ENCODE data around the gene MMP25. TPM values are rescaled to one million over a fixed set of nuclear protein-coding genes. Genes with fewer than 3 reads are reported as not detected.

MMP25 gene
- total RNA-seq, 3 donors from 2014 or later (not counting 1 experiment from before 2014, with no cell fraction given): 2.0 to 62.2 (median 5.6) TPM

DNA sequence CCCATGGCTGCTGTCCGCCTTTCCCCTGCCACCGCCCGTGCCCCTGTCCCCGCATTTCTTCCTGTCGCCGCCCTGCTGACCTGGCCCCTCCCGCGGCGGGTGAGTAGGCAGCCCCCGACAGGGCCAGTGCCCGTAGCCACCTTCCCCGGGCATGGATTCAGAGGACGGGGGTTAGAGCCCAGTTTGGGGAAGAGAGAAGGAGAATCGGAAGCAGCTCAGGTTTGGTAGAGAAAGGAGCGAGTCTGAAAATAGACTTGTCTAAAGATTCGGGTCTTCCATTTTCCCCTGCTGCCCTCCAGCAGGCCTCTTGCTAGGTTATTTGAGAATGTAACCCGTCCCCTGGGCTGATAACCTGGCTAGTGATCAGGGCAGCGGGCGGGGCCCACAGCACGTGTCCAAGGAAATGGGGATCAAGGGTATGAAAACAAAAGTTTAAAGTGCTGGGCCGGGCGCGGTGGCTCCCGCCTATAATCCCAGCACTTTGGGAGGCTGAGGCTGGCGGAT is 41.5 kb upstream of the MMP25 start:
- no peak for ATAC-seq
- no peak overlapping the region for H3K27ac Mint-ChIP-seq
- H3K36me3 Mint-ChIP-seq: no peaks in the 10 kb centered on the region
- peaks cover 34% of the 10 kb centered on the region for H3K4me1 ChIP-seq (ENCODE audit: control insufficient read depth, insufficient read depth, low read length)
- WGBS (ENCODE audit: insufficient coverage): 21% methylated on average over 24 of the region's 25 CpGs
- H3K4me3 Mint-ChIP-seq: peak overlapping the region; percentile 78
- peak in 1 of 2 donors; percentile 28 for DNase-seq
- H3K36me3 ChIP-seq (ENCODE audit: control insufficient read depth, insufficient read depth, low read length): no peaks in the 10 kb centered on the region
- H3K4me3 ChIP-seq (ENCODE audit: low read length): peak overlapping the region; percentile 3
- H3K27me3 ChIP-seq (ENCODE audit: control insufficient read depth, insufficient read depth, low read length): no peaks in the 10 kb centered on the region
- no peak overlapping the region for H3K27ac ChIP-seq (ENCODE audit: low read length)
- no peaks in the 10 kb centered on the region for H3K9me3 ChIP-seq (ENCODE audit: control insufficient read depth, insufficient read depth, low read length)
- intact Hi-C loops (cut with micrococcal nuclease): loop anchor here (2.0 kb wide), 1 partner anchor 24 kb away; no protein-coding TSS in a partner anchor
- no peaks in the 10 kb centered on the region for H3K9me3 Mint-ChIP-seq
- H3K27me3 Mint-ChIP-seq (ENCODE audit: low read depth in 2 of 2): peaks cover 0 to 3% of the 10 kb centered on the region in 2 donors
- TF ChIP-seq, protein P1, sequence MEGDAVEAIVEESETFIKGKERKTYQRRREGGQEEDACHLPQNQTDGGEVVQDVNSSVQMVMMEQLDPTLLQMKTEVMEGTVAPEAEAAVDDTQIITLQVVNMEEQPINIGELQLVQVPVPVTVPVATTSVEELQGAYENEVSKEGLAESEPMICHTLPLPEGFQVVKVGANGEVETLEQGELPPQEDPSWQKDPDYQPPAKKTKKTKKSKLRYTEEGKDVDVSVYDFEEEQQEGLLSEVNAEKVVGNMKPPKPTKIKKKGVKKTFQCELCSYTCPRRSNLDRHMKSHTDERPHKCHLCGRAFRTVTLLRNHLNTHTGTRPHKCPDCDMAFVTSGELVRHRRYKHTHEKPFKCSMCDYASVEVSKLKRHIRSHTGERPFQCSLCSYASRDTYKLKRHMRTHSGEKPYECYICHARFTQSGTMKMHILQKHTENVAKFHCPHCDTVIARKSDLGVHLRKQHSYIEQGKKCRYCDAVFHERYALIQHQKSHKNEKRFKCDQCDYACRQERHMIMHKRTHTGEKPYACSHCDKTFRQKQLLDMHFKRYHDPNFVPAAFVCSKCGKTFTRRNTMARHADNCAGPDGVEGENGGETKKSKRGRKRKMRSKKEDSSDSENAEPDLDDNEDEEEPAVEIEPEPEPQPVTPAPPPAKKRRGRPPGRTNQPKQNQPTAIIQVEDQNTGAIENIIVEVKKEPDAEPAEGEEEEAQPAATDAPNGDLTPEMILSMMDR (IDR thresholded peaks at IDR 0.05): no peak
- peaks cover 5 to 25% of the 10 kb centered on the region in 2 donors for H3K4me1 Mint-ChIP-seq

DNA sequence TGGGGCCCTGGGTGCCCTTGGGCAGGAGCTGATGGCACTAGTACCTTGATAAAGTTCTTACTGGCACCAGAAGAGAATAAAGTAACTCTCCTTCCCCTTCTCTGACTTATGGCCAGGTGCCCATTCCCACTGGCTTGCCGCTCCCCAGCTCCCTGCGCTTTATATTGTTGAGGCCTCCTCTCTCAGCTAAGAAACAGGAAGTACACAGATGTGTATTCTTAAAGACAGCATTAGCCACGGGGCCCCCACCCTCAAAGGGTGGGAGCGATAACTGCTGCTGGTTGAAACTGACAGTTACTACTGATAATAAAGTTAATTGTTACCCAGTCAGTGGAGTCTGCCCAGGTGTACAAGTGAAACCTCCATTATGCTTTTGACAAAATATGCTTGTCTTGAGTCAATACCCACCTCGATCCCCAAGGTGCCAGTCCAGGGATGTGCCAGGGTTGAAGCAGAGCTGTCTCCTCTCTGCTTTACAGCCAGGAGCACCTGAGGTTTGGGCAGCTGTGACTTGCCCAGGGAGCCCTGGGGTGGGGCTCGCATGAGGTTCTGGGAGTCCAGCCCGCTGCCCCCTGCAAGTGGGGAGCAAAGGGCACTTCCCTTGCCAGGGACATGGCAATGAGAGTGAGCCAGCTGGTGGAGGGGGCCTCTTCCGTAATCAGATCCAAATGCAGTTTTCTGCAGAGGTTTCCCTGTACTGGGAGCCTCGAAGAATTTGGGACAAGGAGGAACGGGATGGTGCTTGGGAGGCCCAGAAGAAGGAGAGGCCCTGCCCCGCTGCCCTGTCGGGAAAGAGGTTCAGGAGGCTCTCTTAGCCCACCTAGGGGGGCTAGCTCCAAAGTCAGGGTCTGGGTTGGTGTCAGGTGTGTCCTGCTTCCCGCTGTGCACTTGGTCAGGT is 39.1 kb upstream of the MMP25 start:
- peaks cover 0 to 3% of the 10 kb centered on the region in 2 donors for H3K27me3 Mint-ChIP-seq (ENCODE audit: low read depth in 2 of 2)
- H3K27ac Mint-ChIP-seq: no peak overlapping the region
- ATAC-seq (no peak), DNase-seq (peak in 1 of 2 donors; percentile 18)
- Histone ChIP-seq H3K4me1 (ENCODE audit: control insufficient read depth, insufficient read depth, low read length) (peaks cover 34% of the 10 kb centered on the region), H3K27ac (ENCODE audit: low read length) (no peak overlapping the region), H3K9me3 (ENCODE audit: control insufficient read depth, insufficient read depth, low read length) (no peaks in the 10 kb centered on the region), H3K4me3 (ENCODE audit: low read length) (no peak overlapping the region), H3K36me3 (ENCODE audit: control insufficient read depth, insufficient read depth, low read length) (no peaks in the 10 kb centered on the region), H3K27me3 (ENCODE audit: control insufficient read depth, insufficient read depth, low read length) (no peaks in the 10 kb centered on the region)
- no peaks in the 10 kb centered on the region for H3K9me3 Mint-ChIP-seq
- no peaks in the 10 kb centered on the region for H3K36me3 Mint-ChIP-seq
- TF ChIP-seq, protein P1 (IDR thresholded peaks at IDR 0.05): no peak
- intact Hi-C loops (cut with micrococcal nuclease): no loop called here
- peak overlapping the region; percentile 59 for H3K4me3 Mint-ChIP-seq
- 39% methylated on average over 13 of the region's 13 CpGs for WGBS (ENCODE audit: insufficient coverage)
- peaks cover 5 to 25% of the 10 kb centered on the region in 2 donors for H3K4me1 Mint-ChIP-seq

- Histone ChIP-seq H3K27ac (ENCODE audit: low read length) (no peak overlapping the region), H3K4me1 (ENCODE audit: control insufficient read depth, insufficient read depth, low read length) (peaks cover 34% of the 10 kb centered on the region), H3K36me3 (ENCODE audit: control insufficient read depth, insufficient read depth, low read length) (no peaks in the 10 kb centered on the region), H3K27me3 (ENCODE audit: control insufficient read depth, insufficient read depth, low read length) (no peaks in the 10 kb centered on the region), H3K9me3 (ENCODE audit: control insufficient read depth, insufficient read depth, low read length) (no peaks in the 10 kb centered on the region), H3K4me3 (ENCODE audit: low read length) (no peak overlapping the region)
- Mint-ChIP-seq H3K36me3 (no peaks in the 10 kb centered on the region), H3K27ac (no peak overlapping the region), H3K4me1 (peaks cover 5 to 25% of the 10 kb centered on the region in 2 donors), H3K4me3 (no peak overlapping the region), H3K9me3 (no peaks in the 10 kb centered on the region), H3K27me3 (ENCODE audit: low read depth in 2 of 2) (peaks cover 0 to 3% of the 10 kb centered on the region in 2 donors)
- DNase-seq: peak in 1 of 2 donors; percentile 47
- WGBS (ENCODE audit: insufficient coverage): 2% methylated on average over 14 of the region's 17 CpGs
- ATAC-seq: no peak
- intact Hi-C loops (cut with micrococcal nuclease): no loop called here
- TF ChIP-seq, protein P1 (IDR thresholded peaks at IDR 0.05): no peak
Measured at GRCh38 chr16:3007957-3008689, 38.2 kb upstream of the MMP25 start.

Measured in natural killer cell (primary cell).